Ishikawa (cell line): ENCODE results near the gene EMX1.

Experiments
- CEBPB ChIP-seq: IDR thresholded peaks from 2 replicates; pipeline ENCODE4 v1.6.1; 2012
- CREB1 ChIP-seq: IDR thresholded peaks from 2 replicates; pipeline ENCODE4 v1.6.1; 2012; ENCODE audit warnings: low read depth
- RAD21 ChIP-seq: IDR thresholded peaks from 2 replicates; pipeline ENCODE4 v1.6.1; 2012; ENCODE audit warnings: low read depth
- YY1 ChIP-seq: IDR thresholded peaks from 2 replicates; pipeline ENCODE4 v1.6.1; 2012; ENCODE audit warnings: low read depth
- ZBTB7A ChIP-seq: IDR thresholded peaks from 2 replicates; pipeline ENCODE4 v1.6.1; 2012; ENCODE audit warnings: low read depth
- TF ChIP-seq, protein P1 (sequence below): IDR thresholded peaks from 2 replicates; pipeline ENCODE4 v1.6.1; 2012
- TF ChIP-seq, protein P2 (sequence below): IDR thresholded peaks from 2 replicates; pipeline ENCODE4 v1.6.1; 2012

DNA sequence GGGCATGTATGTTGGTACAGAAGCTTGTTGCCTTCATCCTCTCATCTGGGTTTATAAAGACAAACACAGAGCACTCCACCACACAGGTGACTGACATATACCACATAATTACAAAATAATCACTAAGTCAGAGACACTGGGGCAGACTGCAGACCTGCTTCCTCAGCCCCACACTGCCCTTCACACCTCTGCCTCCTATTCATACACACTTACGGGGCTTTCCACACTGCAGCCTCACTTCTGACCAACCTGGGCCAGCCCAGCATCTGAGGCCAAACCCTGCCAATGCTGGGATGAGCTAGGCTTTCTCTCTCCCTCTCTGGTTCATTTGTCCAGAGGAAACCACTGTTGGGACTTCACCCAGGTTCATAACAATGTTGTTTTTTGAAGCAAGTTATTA is 4.5 kb downstream of the EMX1 start:
- TF ChIP-seq CEBPB (no peak), YY1 (no peak), ZBTB7A (no peak), CREB1 (no peak), RAD21 (no peak)
- TF ChIP-seq, protein P1, sequence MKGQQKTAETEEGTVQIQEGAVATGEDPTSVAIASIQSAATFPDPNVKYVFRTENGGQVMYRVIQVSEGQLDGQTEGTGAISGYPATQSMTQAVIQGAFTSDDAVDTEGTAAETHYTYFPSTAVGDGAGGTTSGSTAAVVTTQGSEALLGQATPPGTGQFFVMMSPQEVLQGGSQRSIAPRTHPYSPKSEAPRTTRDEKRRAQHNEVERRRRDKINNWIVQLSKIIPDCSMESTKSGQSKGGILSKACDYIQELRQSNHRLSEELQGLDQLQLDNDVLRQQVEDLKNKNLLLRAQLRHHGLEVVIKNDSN = no peak
- TF ChIP-seq, protein P2, sequence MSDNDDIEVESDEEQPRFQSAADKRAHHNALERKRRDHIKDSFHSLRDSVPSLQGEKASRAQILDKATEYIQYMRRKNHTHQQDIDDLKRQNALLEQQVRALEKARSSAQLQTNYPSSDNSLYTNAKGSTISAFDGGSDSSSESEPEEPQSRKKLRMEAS = no peak
